ENCODE measurements around the gene IQCH. TPM values are rescaled to one million over a fixed set of nuclear protein-coding genes. Genes with fewer than 3 reads are reported as not detected.
A peak's percentile ranks its signal among the peaks of the same experiment; 100 is the strongest.

IQCH gene
- total and polyA plus RNA-seq, 9 of the 15 experiments (the other 6 are each of a cell fraction or from before 2014, with no cell fraction given): 1.8 to 3.9 (median 2.7) TPM

DNA sequence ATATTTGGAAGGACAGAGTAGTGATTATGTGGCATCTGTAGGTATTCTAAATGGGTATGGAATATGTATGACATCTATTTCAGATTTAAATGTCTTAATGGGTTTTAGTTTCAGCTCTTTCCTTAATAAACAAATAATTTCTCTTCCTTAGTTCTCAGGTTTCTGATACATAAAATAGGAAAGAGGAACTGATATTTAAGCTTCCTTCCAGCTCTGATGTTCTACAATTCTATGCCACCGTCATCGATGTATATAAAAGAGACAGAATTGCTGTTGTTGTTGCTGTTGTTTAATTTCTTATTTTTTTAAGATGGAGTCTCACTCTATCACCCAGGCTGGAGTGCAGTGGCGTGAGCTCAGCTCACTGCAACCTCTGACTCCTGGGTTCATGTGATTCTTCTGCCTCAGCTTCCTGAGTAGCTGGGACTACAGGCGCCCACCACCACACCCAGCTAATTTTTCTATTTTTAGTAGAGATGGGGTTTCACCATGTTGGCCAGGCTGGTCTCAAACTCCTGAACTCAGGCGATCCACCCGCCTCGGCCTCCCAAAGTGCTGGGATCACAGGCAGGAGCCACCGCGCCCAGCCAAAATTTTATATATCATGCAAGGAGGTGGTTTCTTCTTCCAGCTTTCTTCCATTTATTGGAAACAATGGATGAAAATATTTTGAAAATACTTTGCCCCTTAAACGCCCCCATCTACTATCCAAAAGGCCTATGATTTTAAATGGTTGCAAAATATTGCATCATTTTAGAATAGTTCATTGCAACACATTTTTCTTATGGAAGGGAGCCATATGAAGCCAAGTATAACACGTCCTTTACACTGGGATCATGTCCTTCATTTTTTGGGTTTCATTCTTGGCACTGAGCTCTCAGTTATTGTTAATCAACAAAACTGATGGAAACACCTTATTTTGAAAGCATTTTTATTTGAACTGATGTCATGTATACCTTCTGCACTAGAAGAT, 252.5 kb downstream of the IQCH start (continued):
- TF ChIP-seq, protein P1, sequence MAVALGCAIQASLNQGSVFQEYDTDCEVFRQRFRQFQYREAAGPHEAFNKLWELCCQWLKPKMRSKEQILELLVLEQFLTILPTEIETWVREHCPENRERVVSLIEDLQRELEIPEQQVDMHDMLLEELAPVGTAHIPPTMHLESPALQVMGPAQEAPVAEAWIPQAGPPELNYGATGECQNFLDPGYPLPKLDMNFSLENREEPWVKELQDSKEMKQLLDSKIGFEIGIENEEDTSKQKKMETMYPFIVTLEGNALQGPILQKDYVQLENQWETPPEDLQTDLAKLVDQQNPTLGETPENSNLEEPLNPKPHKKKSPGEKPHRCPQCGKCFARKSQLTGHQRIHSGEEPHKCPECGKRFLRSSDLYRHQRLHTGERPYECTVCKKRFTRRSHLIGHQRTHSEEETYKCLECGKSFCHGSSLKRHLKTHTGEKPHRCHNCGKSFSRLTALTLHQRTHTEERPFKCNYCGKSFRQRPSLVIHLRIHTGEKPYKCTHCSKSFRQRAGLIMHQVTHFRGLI (CRISPR knock-in tag; IDR thresholded peaks at IDR 0.05): no peak
- TF ChIP-seq, protein P2, sequence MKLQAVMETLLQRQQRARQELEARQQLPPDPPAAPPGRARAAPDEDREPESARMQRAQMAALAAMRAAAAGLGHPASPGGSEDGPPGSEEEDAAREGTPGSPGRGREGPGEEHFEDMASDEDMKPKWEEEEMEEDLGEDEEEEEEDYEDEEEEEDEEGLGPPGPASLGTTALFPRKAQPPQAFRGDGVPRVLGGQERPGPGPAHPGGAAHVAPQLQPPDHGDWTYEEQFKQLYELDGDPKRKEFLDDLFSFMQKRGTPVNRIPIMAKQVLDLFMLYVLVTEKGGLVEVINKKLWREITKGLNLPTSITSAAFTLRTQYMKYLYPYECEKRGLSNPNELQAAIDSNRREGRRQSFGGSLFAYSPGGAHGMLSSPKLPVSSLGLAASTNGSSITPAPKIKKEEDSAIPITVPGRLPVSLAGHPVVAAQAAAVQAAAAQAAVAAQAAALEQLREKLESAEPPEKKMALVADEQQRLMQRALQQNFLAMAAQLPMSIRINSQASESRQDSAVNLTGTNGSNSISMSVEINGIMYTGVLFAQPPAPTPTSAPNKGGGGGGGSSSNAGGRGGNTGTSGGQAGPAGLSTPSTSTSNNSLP (IDR thresholded peaks at IDR 0.05; ENCODE audit: borderline replicate concordance, low read depth, low read length): no peak
- TF ChIP-seq, protein P3, sequence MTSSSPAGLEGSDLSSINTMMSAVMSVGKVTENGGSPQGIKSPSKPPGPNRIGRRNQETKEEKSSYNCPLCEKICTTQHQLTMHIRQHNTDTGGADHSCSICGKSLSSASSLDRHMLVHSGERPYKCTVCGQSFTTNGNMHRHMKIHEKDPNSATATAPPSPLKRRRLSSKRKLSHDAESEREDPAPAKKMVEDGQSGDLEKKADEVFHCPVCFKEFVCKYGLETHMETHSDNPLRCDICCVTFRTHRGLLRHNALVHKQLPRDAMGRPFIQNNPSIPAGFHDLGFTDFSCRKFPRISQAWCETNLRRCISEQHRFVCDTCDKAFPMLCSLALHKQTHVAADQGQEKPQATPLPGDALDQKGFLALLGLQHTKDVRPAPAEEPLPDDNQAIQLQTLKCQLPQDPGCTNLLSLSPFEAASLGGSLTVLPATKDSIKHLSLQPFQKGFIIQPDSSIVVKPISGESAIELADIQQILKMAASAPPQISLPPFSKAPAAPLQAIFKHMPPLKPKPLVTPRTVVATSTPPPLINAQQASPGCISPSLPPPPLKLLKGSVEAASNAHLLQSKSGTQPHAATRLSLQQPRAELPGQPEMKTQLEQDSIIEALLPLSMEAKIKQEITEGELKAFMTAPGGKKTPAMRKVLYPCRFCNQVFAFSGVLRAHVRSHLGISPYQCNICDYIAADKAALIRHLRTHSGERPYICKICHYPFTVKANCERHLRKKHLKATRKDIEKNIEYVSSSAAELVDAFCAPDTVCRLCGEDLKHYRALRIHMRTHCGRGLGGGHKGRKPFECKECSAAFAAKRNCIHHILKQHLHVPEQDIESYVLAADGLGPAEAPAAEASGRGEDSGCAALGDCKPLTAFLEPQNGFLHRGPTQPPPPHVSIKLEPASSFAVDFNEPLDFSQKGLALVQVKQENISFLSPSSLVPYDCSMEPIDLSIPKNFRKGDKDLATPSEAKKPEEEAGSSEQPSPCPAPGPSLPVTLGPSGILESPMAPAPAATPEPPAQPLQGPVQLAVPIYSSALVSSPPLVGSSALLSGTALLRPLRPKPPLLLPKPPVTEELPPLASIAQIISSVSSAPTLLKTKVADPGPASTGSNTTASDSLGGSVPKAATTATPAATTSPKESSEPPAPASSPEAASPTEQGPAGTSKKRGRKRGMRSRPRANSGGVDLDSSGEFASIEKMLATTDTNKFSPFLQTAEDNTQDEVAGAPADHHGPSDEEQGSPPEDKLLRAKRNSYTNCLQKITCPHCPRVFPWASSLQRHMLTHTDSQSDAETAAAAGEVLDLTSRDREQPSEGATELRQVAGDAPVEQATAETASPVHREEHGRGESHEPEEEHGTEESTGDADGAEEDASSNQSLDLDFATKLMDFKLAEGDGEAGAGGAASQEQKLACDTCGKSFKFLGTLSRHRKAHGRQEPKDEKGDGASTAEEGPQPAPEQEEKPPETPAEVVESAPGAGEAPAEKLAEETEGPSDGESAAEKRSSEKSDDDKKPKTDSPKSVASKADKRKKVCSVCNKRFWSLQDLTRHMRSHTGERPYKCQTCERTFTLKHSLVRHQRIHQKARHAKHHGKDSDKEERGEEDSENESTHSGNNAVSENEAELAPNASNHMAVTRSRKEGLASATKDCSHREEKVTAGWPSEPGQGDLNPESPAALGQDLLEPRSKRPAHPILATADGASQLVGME (CRISPR knock-in tag; IDR thresholded peaks at IDR 0.05): no peak
- TF ChIP-seq RAD21 (CRISPR knock-in tag; conservative IDR thresholded peaks at IDR 0.05 in 1 of 2, IDR thresholded peaks at IDR 0.05 in 1 of 2) (peak in 1 of 2 experiments; percentile 2; a peak in 1 of 4 replicates), ZNF212 (CRISPR knock-in tag; IDR thresholded peaks at IDR 0.05) (no peak), ZSCAN32 (CRISPR knock-in tag; IDR thresholded peaks at IDR 0.05) (peak; percentile 68; the same call in 1 of the 2 replicates), CEBPB (tag; IDR thresholded peaks at IDR 0.05) (peak; percentile 89), DMBX1 (CRISPR knock-in tag; IDR thresholded peaks at IDR 0.05; ENCODE audit: borderline replicate concordance) (peak; percentile 29; the same call in 1 of the 2 replicates), KLF6 (CRISPR knock-in tag; IDR thresholded peaks at IDR 0.05; ENCODE audit: borderline replicate concordance) (no peak), FOXM1 (IDR thresholded peaks at IDR 0.05; ENCODE audit: low read depth) (no peak), FOXM1 (CRISPR knock-in tag; IDR thresholded peaks at IDR 0.05; ENCODE audit: low read depth) (no peak), ATF7 (IDR thresholded peaks at IDR 0.05) (peak; percentile 51; the same call in 1 of the 2 replicates), ZNF134 (CRISPR knock-in tag; conservative IDR thresholded peaks at IDR 0.05) (no peak), ZNF584 (CRISPR knock-in tag; IDR thresholded peaks at IDR 0.05; ENCODE audit: low read depth) (peak; percentile 52; the same call in 1 of the 2 replicates)
- TF ChIP-seq, protein P4, sequence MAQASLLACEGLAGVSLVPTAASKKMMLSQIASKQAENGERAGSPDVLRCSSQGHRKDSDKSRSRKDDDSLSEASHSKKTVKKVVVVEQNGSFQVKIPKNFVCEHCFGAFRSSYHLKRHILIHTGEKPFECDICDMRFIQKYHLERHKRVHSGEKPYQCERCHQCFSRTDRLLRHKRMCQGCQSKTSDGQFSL (CRISPR knock-in tag; IDR thresholded peaks at IDR 0.05): no peak
- TF ChIP-seq, protein P4 (tag; IDR thresholded peaks at IDR 0.05): peak in 1 of 2 experiments; percentile 65; a peak in 1 of 4 replicates

Measured in K562 (cell line).